Astrocyte (in vitro differentiated cells and primary cell): ENCODE results near the gene THRB. TPM values are rescaled to one million over a fixed set of nuclear protein-coding genes. Genes with fewer than 3 reads are reported as not detected.

Experiments used
- DNase-seq: peaks from one replicate; pipeline ENCODE4 v3.0.0-alpha.2; 2010; ENCODE audit warnings: low read depth
- FAIRE-seq: peaks from 2 replicates; lab custom pipeline; 2011; peaks lifted over from hg19 to GRCh38; lab: Jason Lieb, UNC
- H2AFZ ChIP-seq: 2 replicates; pipeline ENCODE4 v1.6.0; 2012; ENCODE audit warnings: low read depth, low read length, inconsistent platforms
- H3K27ac ChIP-seq: 2 replicates; pipeline ENCODE4 v1.5.1; 2011; ENCODE audit warnings: low read depth, low read length, inconsistent platforms
- H3K27me3 ChIP-seq: 2 replicates; pipeline ENCODE4 v1.6.0; 2011; ENCODE audit warnings: low read length, inconsistent platforms; ENCODE audit not compliant: insufficient read depth
- H3K36me3 ChIP-seq: 2 replicates; pipeline ENCODE4 v1.5.1; 2011; ENCODE audit warnings: low read length, inconsistent platforms; ENCODE audit not compliant: insufficient read depth
- H3K4me1 ChIP-seq: 2 replicates; pipeline ENCODE4 v1.5.1; 2011; ENCODE audit warnings: low read length, inconsistent platforms; ENCODE audit not compliant: insufficient read depth
- H3K4me2 ChIP-seq: 2 replicates; pipeline ENCODE4 v1.6.0; 2012; ENCODE audit warnings: low read length, inconsistent platforms
- H3K4me3 ChIP-seq: 2 replicates; pipeline ENCODE4 v1.5.1; 2011; ENCODE audit warnings: low read depth, mild to moderate bottlenecking, low read length, inconsistent platforms; ENCODE audit not compliant: insufficient read depth
- H3K79me2 ChIP-seq: 2 replicates; pipeline ENCODE4 v1.6.0; 2012; ENCODE audit warnings: mild to moderate bottlenecking, low read length, inconsistent platforms; ENCODE audit not compliant: insufficient read depth
- H3K9ac ChIP-seq: 2 replicates; pipeline ENCODE4 v1.6.0; 2012; ENCODE audit warnings: mild to moderate bottlenecking, low read length, inconsistent platforms
- H3K9me3 ChIP-seq: 2 replicates; pipeline ENCODE4 v1.5.1; 2012; ENCODE audit warnings: low read depth, mild to moderate bottlenecking, low read length, inconsistent platforms; ENCODE audit not compliant: insufficient read depth
- H4K20me1 ChIP-seq: 2 replicates; pipeline ENCODE4 v1.6.0; 2012; ENCODE audit warnings: low read length, inconsistent platforms; ENCODE audit not compliant: insufficient read depth
- H3K27ac Mint-ChIP-seq: one replicate; pipeline ENCODE4 v1.8.0; 2021; ENCODE audit warnings: mild to moderate bottlenecking, mixed read lengths; ENCODE audit not compliant: unreplicated experiment
- H3K27me3 Mint-ChIP-seq: one replicate; pipeline ENCODE4 v1.8.0; 2021; ENCODE audit warnings: low read depth, mixed read lengths; ENCODE audit not compliant: unreplicated experiment
- H3K36me3 Mint-ChIP-seq: one replicate; pipeline ENCODE4 v1.8.0; 2021; ENCODE audit warnings: low read depth, mixed read lengths; ENCODE audit not compliant: unreplicated experiment
- H3K4me1 Mint-ChIP-seq: one replicate; pipeline ENCODE4 v1.8.0; 2021; ENCODE audit warnings: low read depth, mixed read lengths; ENCODE audit not compliant: unreplicated experiment
- H3K4me3 Mint-ChIP-seq: one replicate; pipeline ENCODE4 v1.8.0; 2021; ENCODE audit warnings: mild to moderate bottlenecking, moderate library complexity, mixed read lengths; ENCODE audit not compliant: unreplicated experiment
- H3K9me3 Mint-ChIP-seq: one replicate; pipeline ENCODE4 v1.8.0; 2021; ENCODE audit warnings: mild to moderate bottlenecking, mixed read lengths; ENCODE audit not compliant: unreplicated experiment
- EZH2 ChIP-seq: IDR thresholded peaks from 2 replicates; pipeline ENCODE4 v1.6.1; 2012; ENCODE audit warnings: mild to moderate bottlenecking, low read length, inconsistent platforms; ENCODE audit not compliant: insufficient read depth
- total RNA-seq: library from RNA; stranded (reverse); gene quantifications from 2 replicates; pipeline ENCODE4 v1.2.1, GENCODE V29; 2021
- TF ChIP-seq, protein P1 (sequence below): IDR thresholded peaks from 2 replicates; pipeline ENCODE4 v1.5.1; 2011; ENCODE audit warnings: low read depth, mild to moderate bottlenecking, inconsistent platforms, low read length, moderate library complexity; ENCODE audit not compliant: insufficient read depth

THRB gene
- total RNA-seq, 1 donor from 2014 or later: 8.5 TPM

GRCh38 chr3:24264011-24264410, 230.6 kb downstream of the THRB start:
- no peak overlapping the region for H3K9ac ChIP-seq
- Mint-ChIP-seq H3K27ac (no peak overlapping the region), H3K4me1 (no peaks in the 10 kb centered on the region), H3K4me3 (no peak overlapping the region), H3K36me3 (no peaks in the 10 kb centered on the region), H3K9me3 (peaks cover 2% of the 10 kb centered on the region), H3K27me3 (no peaks in the 10 kb centered on the region)
- TF ChIP-seq, protein P1, sequence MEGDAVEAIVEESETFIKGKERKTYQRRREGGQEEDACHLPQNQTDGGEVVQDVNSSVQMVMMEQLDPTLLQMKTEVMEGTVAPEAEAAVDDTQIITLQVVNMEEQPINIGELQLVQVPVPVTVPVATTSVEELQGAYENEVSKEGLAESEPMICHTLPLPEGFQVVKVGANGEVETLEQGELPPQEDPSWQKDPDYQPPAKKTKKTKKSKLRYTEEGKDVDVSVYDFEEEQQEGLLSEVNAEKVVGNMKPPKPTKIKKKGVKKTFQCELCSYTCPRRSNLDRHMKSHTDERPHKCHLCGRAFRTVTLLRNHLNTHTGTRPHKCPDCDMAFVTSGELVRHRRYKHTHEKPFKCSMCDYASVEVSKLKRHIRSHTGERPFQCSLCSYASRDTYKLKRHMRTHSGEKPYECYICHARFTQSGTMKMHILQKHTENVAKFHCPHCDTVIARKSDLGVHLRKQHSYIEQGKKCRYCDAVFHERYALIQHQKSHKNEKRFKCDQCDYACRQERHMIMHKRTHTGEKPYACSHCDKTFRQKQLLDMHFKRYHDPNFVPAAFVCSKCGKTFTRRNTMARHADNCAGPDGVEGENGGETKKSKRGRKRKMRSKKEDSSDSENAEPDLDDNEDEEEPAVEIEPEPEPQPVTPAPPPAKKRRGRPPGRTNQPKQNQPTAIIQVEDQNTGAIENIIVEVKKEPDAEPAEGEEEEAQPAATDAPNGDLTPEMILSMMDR: no peak
- TF ChIP-seq EZH2: no peak
- H3K79me2 ChIP-seq: no peaks in the 10 kb centered on the region
- H3K27me3 ChIP-seq: peaks cover 33% of the 10 kb centered on the region
- DNase-seq (no peak), FAIRE-seq (no peak)
- no peaks in the 10 kb centered on the region for H3K36me3 ChIP-seq
- H3K27ac ChIP-seq: no peak overlapping the region
- H2AFZ ChIP-seq: no peak overlapping the region
- no peaks in the 10 kb centered on the region for H4K20me1 ChIP-seq
- H3K9me3 ChIP-seq: no peaks in the 10 kb centered on the region
- H3K4me2 ChIP-seq: no peak overlapping the region
- no peaks in the 10 kb centered on the region for H3K4me1 ChIP-seq
- H3K4me3 ChIP-seq: no peak overlapping the region

DNA sequence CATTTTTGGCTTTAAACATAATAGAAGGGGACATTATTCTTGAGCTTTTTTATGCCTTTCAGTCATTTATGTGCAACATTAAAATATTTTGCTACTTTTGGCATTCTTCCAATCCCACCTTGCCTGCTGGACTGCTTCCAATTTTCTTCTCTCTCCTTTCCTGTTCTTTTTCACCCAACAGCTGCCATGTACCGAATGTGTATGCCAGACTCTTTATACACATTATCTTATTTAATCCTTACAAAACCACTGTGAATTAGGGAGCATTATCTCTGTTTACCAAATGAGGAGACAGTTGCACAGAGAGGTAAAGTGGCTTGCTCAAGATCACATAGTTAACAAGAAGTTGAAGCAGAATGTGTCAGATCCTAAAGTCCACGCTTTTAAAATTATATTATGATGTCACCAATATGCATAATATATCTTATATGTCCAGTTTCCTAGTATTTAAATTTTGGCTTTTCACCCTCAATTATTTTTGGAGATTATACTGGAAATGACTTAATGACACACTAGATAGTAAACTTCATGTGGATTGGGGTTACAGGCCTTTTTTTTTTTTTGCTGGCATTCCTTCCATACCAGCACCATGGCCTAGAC, 231.5 kb downstream of the THRB start:
- Histone ChIP-seq H3K27me3 (peaks cover 42% of the 10 kb centered on the region), H3K4me2 (no peak overlapping the region), H3K27ac (no peak overlapping the region), H3K9me3 (no peaks in the 10 kb centered on the region), H3K4me3 (no peak overlapping the region), H4K20me1 (no peaks in the 10 kb centered on the region), H2AFZ (no peak overlapping the region), H3K36me3 (no peaks in the 10 kb centered on the region), H3K9ac (no peak overlapping the region), H3K4me1 (no peaks in the 10 kb centered on the region), H3K79me2 (no peaks in the 10 kb centered on the region)
- Mint-ChIP-seq H3K4me1 (no peaks in the 10 kb centered on the region), H3K4me3 (no peak overlapping the region), H3K27me3 (no peaks in the 10 kb centered on the region), H3K9me3 (peaks cover 2% of the 10 kb centered on the region), H3K27ac (no peak overlapping the region), H3K36me3 (no peaks in the 10 kb centered on the region)
- FAIRE-seq (no peak), DNase-seq (no peak)
- TF ChIP-seq EZH2: no peak
- TF ChIP-seq, protein P1: no peak

DNA sequence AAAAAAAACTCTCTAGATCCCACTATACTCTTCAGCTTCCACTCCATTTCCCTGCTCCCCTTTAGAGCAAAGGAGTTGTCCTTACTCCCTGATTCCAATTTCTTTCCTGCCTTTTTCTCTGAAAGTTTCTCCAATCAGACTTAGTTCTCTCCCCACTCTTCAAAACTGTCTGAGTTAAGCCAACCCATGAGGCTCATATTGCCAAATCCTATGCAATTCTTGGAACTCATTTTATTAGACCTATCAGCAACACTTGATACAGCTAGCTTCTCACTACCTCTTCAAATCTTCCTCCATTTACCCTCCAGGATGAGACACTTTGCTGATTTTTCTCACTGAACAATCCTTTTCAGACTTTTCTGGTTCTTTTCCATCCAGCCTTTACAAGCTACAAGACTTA, 233.1 kb downstream of the THRB start:
- no peaks in the 10 kb centered on the region for H3K4me1 ChIP-seq
- H3K9ac ChIP-seq: no peak overlapping the region
- DNase-seq (no peak), FAIRE-seq (no peak)
- H3K36me3 ChIP-seq: no peaks in the 10 kb centered on the region
- Mint-ChIP-seq H3K27ac (no peak overlapping the region), H3K4me1 (no peaks in the 10 kb centered on the region), H3K4me3 (no peak overlapping the region), H3K9me3 (no peaks in the 10 kb centered on the region), H3K27me3 (no peaks in the 10 kb centered on the region), H3K36me3 (no peaks in the 10 kb centered on the region)
- TF ChIP-seq, protein P1: no peak
- no peak for TF ChIP-seq EZH2
- H3K79me2 ChIP-seq: no peaks in the 10 kb centered on the region
- peaks cover 48% of the 10 kb centered on the region for H3K27me3 ChIP-seq
- no peak overlapping the region for H3K4me2 ChIP-seq
- no peak overlapping the region for H2AFZ ChIP-seq
- H3K9me3 ChIP-seq: no peaks in the 10 kb centered on the region
- H3K4me3 ChIP-seq: no peak overlapping the region
- H4K20me1 ChIP-seq: no peaks in the 10 kb centered on the region
- no peak overlapping the region for H3K27ac ChIP-seq
